SK-N-SH (cell line): ENCODE results near the gene ABI1. TPM values are rescaled to one million over a fixed set of nuclear protein-coding genes. Genes with fewer than 3 reads are reported as not detected.

Experiments
- CTCF ChIA-PET: fragments of 300-600, 350-600 bp; formaldehyde crosslinking; extraction: SDS; loops from one replicate; lab custom pipeline; 2021; lab: Yijun Ruan, JAX
- POLR2A ChIA-PET: fragments of 350-600 bp; sonication (Branson Sonifier 250); formaldehyde crosslinking; extraction: SDS; loops from one replicate; lab custom pipeline; 2020; ENCODE audit warnings: antibody characterized with exemption, inconsistent platforms; lab: Yijun Ruan, JAX
- DNase-seq: peaks from one replicate; pipeline ENCODE4 v3.0.0; 2012
- H2AFZ ChIP-seq: fragments of 200-600 bp; sonication (generic); 2 replicates; pipeline ENCODE4 v1.8.1; 2016; ENCODE audit warnings: antibody characterized with exemption, mild to moderate bottlenecking, low read depth
- H3F3A ChIP-seq: fragments of 200-600 bp; sonication (generic); replicated peaks from 2 replicates; pipeline ENCODE3; 2016; ENCODE audit warnings: antibody characterized with exemption, mild to moderate bottlenecking; ENCODE audit not compliant: insufficient read depth
- H3K27ac ChIP-seq, 2 experiments: fragments of 200-500 bp in 1 of 2; fragments of 200-600 bp in 1 of 2; sonication (Bioruptor generic) in 1 of 2; sonication (generic), shearing (Covaris generic) in 1 of 2; 2 replicates each; pipeline versions ENCODE4 v1.5.1 to v1.6.1; 2014 to 2016; ENCODE audit warnings: low read depth in 2 of 2, inconsistent platforms in 1 of 2, low read length in 1 of 2, mild to moderate bottlenecking in 1 of 2, mixed read lengths in 1 of 2
- H3K27me3 ChIP-seq: fragments of 200-600 bp; sonication (generic), shearing (Covaris generic); 2 replicates; pipeline ENCODE4 v1.6.1; 2016; ENCODE audit warnings: mixed run types; ENCODE audit not compliant: insufficient read depth
- H3K36me3 ChIP-seq, 2 experiments: fragments of 200-500 bp in 1 of 2; fragments of 200-600 bp in 1 of 2; sonication (Bioruptor generic) in 1 of 2; sonication (generic) in 1 of 2; replicated peaks in 1 of 2; 2 replicates each; pipeline versions ENCODE3 to v1.5.1; 2014 to 2016; ENCODE audit warnings: low read length in 1 of 2, mild to moderate bottlenecking in 1 of 2; ENCODE audit not compliant: insufficient read depth in 2 of 2, control insufficient read depth in 1 of 2
- H3K4me1 ChIP-seq, 2 experiments: fragments of 200-500 bp in 1 of 2; fragments of 200-600 bp in 1 of 2; sonication (Bioruptor generic) in 1 of 2; sonication (generic), shearing (Covaris generic) in 1 of 2; 2 replicates each; pipeline versions ENCODE4 v1.5.1 to v1.6.1; 2014 to 2016; ENCODE audit warnings: low read depth in 1 of 2, low read length in 1 of 2, mixed run types in 1 of 2; ENCODE audit not compliant: insufficient read depth in 2 of 2, control insufficient read depth in 1 of 2
- H3K4me2 ChIP-seq: fragments of 200-600 bp; sonication (generic), shearing (Covaris generic); 2 replicates; pipeline ENCODE4 v1.6.1; 2017; ENCODE audit warnings: mixed run types
- H3K4me3 ChIP-seq, 2 experiments: fragments of 200-500 bp in 1 of 2; fragments of 200-600 bp in 1 of 2; sonication (Bioruptor generic) in 1 of 2; sonication (generic), shearing (Covaris generic) in 1 of 2; 2 replicates each; pipeline versions ENCODE4 v1.5.1 to v1.8.1; 2014 to 2016; ENCODE audit warnings: low read depth in 2 of 2, inconsistent platforms in 1 of 2, low read length in 1 of 2, mild to moderate bottlenecking in 1 of 2, mixed read lengths in 1 of 2, moderate library complexity in 1 of 2
- H3K79me2 ChIP-seq: fragments of 200-600 bp; sonication (generic); 2 replicates; pipeline ENCODE4 v1.8.1; 2017; ENCODE audit warnings: mild to moderate bottlenecking; ENCODE audit not compliant: insufficient read depth
- H3K9ac ChIP-seq: fragments of 200-600 bp; sonication (generic); 2 replicates; pipeline ENCODE4 v1.6.1; 2017; ENCODE audit warnings: mixed run types
- H3K9me2 ChIP-seq: fragments of 200-600 bp; sonication (generic); 2 replicates; pipeline ENCODE4 v1.6.1; 2017; ENCODE audit warnings: mixed run types
- H3K9me3 ChIP-seq: fragments of 200-600 bp; sonication (generic); 2 replicates; pipeline ENCODE4 v1.6.1; 2017; ENCODE audit warnings: mixed run types, mild to moderate bottlenecking, moderate library complexity
- H4K20me1 ChIP-seq: fragments of 200-600 bp; sonication (generic); 2 replicates; pipeline ENCODE4 v1.6.1; 2017; ENCODE audit warnings: mild to moderate bottlenecking, mixed run types; ENCODE audit not compliant: insufficient read depth
- CHD2 ChIP-seq: fragments of 150-350 bp; IDR thresholded peaks from 2 replicates; pipeline ENCODE4 v1.6.1; 2018; ENCODE audit warnings: low read length; ENCODE audit not compliant: partially characterized antibody
- ELF1 ChIP-seq: IDR thresholded peaks from 2 replicates; pipeline ENCODE4 v1.4.0; 2012
- EZH2phosphoT487 ChIP-seq: fragments of 200-600 bp; sonication (generic); IDR thresholded peaks from 2 replicates; pipeline ENCODE4 v1.6.1; 2017; ENCODE audit warnings: low read depth, mixed run types, mild to moderate bottlenecking, antibody characterized with exemption, moderate library complexity, borderline replicate concordance
- FOXJ3 ChIP-seq: sonication (generic); formaldehyde crosslinking; IDR thresholded peaks from 2 replicates; pipeline ENCODE4 v1.5.1; 2020; ENCODE audit warnings: mild to moderate bottlenecking, missing genetic modification reagents
- FOXM1 ChIP-seq: IDR thresholded peaks from 2 replicates; pipeline ENCODE4 v1.4.0; 2012; ENCODE audit warnings: low read depth, mild to moderate bottlenecking
- GABPA ChIP-seq: IDR thresholded peaks from 2 replicates; pipeline ENCODE4 v1.4.0; 2012; ENCODE audit warnings: low read depth, mild to moderate bottlenecking
- GATA2 ChIP-seq: sonication (generic); formaldehyde crosslinking; IDR thresholded peaks from 2 replicates; pipeline ENCODE4 v1.5.0; 2020; ENCODE audit warnings: mild to moderate bottlenecking, missing genetic modification reagents
- IRF3 ChIP-seq: fragments of 150-350 bp; IDR thresholded peaks from 2 replicates; pipeline ENCODE4 v1.6.1; 2016; ENCODE audit warnings: mild to moderate bottlenecking, low read depth, low read length
- JUND ChIP-seq: IDR thresholded peaks from 2 replicates; pipeline ENCODE4 v1.4.0; 2012
- MAX ChIP-seq: IDR thresholded peaks from 2 replicates; pipeline ENCODE4 v1.4.0; 2012; ENCODE audit warnings: low read depth
- NRF1 ChIP-seq: IDR thresholded peaks from 2 replicates; pipeline ENCODE4 v1.6.1; 2012; ENCODE audit warnings: low read depth, mild to moderate bottlenecking, low read length
- PBX3 ChIP-seq: IDR thresholded peaks from 2 replicates; pipeline ENCODE4; 2012
- RAD21 ChIP-seq: IDR thresholded peaks from 2 replicates; pipeline ENCODE4 v1.6.1; 2012; ENCODE audit warnings: mild to moderate bottlenecking, low read length
- RCOR1 ChIP-seq: fragments of 150-350 bp; IDR thresholded peaks from 2 replicates; pipeline ENCODE4 v1.6.1; 2017; ENCODE audit warnings: antibody characterized with exemption, low read length
- REST ChIP-seq: IDR thresholded peaks from 2 replicates; pipeline ENCODE4 v1.6.1; 2012; ENCODE audit warnings: mild to moderate bottlenecking, low read depth, low read length, moderate library complexity
- RFX5 ChIP-seq: IDR thresholded peaks from 2 replicates; pipeline ENCODE4 v1.6.1; 2012; ENCODE audit warnings: mild to moderate bottlenecking, improper control_type of control experiment, low read length
- RXRA ChIP-seq: IDR thresholded peaks from 2 replicates; pipeline ENCODE4 v1.4.0; 2012; ENCODE audit warnings: low read depth, mild to moderate bottlenecking, borderline replicate concordance
- TCF12 ChIP-seq: IDR thresholded peaks from 2 replicates; pipeline ENCODE4 v1.4.0; 2012
- USF1 ChIP-seq: IDR thresholded peaks from 2 replicates; pipeline ENCODE4 v1.4.0; 2012; ENCODE audit warnings: low read depth, borderline replicate concordance
- WGBS: methylation state at CpG from one replicate; pipeline ENCODE4 v1.1.6; 2017; ENCODE audit warnings: low lambda C conversion rate; 5-methylcytosine and 5-hydroxymethylcytosine counted together
- polyA plus RNA-seq, 3 experiments: library from polyadenylated mRNA; depleted of rRNA; stranded (reverse); fragments of >200 nt; gene quantifications; 2 replicates each; pipeline ENCODE4 v1.2.3, GENCODE V29; 2012

ABI1 gene
- polyA plus RNA-seq, 1 of the 3 experiments (the other 2 are of a cell fraction), result 36.7 TPM

- POLR2A ChIA-PET, result no interaction called here
- Histone ChIP-seq H3K9me3 (no peaks in the 10 kb centered on the region), H3K4me3 (no peak overlapping the region), H2AFZ (no peak overlapping the region), H3F3A (peaks cover 7% of the 10 kb centered on the region), H3K27me3 (no peaks in the 10 kb centered on the region), H3K27ac (no peak overlapping the region), H4K20me1 (no peaks in the 10 kb centered on the region), H3K4me2 (no peak overlapping the region), H3K9ac (no peak overlapping the region), H3K9me2 (no peaks in the 10 kb centered on the region), H3K4me1 (no peaks in the 10 kb centered on the region), H3K36me3 (peaks cover 56 to 60% of the 10 kb centered on the region in 2 experiments), H3K79me2 (no peaks in the 10 kb centered on the region)
- no peak for DNase-seq
- no peak for TF ChIP-seq EZH2phosphoT487
- TF ChIP-seq ELF1, result no peak
- CTCF ChIA-PET, result no interaction called here
- 89% methylated on average over 1 of the region's 1 CpG for WGBS
Measured at GRCh38 chr10:26743841-26744240, 116.9 kb downstream of the ABI1 start.

GRCh38 chr10:26743091-26743490 is 117.7 kb downstream of the ABI1 start:
- no peak overlapping the region for H3K27ac ChIP-seq
- H3K4me2 ChIP-seq, result no peak overlapping the region
- CTCF ChIA-PET, result no interaction called here
- no peak for DNase-seq
- no peak overlapping the region for H3K4me3 ChIP-seq
- H3K9me2 ChIP-seq, result no peaks in the 10 kb centered on the region
- 98% methylated on average over 2 of the region's 2 CpGs for WGBS
- H3K36me3 ChIP-seq, result peaks cover 49 to 60% of the 10 kb centered on the region in 2 experiments
- TF ChIP-seq REST (no peak), TCF12 (no peak), FOXJ3 (CRISPR knock-in tag) (no peak), RXRA (no peak), USF1 (no peak), RFX5 (no peak), IRF3 (no peak), CHD2 (no peak), FOXM1 (no peak), JUND (no peak), RCOR1 (no peak), RAD21 (no peak), PBX3 (no peak), NRF1 (no peak), GABPA (no peak), GATA2 (no peak), MAX (no peak)
- no peaks in the 10 kb centered on the region for H3K9me3 ChIP-seq
- H3K4me1 ChIP-seq, result no peaks in the 10 kb centered on the region
- H4K20me1 ChIP-seq, result no peaks in the 10 kb centered on the region
- POLR2A ChIA-PET, result no interaction called here
- no peak overlapping the region for H2AFZ ChIP-seq
- peaks cover 7% of the 10 kb centered on the region for H3F3A ChIP-seq
- no peak overlapping the region for H3K9ac ChIP-seq
- no peaks in the 10 kb centered on the region for H3K27me3 ChIP-seq
- no peaks in the 10 kb centered on the region for H3K79me2 ChIP-seq
